ENCODE results near the gene B3GAT1.

- TF ChIP-seq, protein P1, sequence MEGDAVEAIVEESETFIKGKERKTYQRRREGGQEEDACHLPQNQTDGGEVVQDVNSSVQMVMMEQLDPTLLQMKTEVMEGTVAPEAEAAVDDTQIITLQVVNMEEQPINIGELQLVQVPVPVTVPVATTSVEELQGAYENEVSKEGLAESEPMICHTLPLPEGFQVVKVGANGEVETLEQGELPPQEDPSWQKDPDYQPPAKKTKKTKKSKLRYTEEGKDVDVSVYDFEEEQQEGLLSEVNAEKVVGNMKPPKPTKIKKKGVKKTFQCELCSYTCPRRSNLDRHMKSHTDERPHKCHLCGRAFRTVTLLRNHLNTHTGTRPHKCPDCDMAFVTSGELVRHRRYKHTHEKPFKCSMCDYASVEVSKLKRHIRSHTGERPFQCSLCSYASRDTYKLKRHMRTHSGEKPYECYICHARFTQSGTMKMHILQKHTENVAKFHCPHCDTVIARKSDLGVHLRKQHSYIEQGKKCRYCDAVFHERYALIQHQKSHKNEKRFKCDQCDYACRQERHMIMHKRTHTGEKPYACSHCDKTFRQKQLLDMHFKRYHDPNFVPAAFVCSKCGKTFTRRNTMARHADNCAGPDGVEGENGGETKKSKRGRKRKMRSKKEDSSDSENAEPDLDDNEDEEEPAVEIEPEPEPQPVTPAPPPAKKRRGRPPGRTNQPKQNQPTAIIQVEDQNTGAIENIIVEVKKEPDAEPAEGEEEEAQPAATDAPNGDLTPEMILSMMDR (IDR thresholded peaks at IDR 0.05): no peak
- TF ChIP-seq POLR2AphosphoS5 (IDR thresholded peaks at IDR 0.05; ENCODE audit: low read depth, low read length) (no peak), SIN3A (IDR thresholded peaks at IDR 0.05; ENCODE audit: borderline replicate concordance, insufficient read depth, low read depth, low read length) (no peak)
- TF ChIP-seq, protein P2, sequence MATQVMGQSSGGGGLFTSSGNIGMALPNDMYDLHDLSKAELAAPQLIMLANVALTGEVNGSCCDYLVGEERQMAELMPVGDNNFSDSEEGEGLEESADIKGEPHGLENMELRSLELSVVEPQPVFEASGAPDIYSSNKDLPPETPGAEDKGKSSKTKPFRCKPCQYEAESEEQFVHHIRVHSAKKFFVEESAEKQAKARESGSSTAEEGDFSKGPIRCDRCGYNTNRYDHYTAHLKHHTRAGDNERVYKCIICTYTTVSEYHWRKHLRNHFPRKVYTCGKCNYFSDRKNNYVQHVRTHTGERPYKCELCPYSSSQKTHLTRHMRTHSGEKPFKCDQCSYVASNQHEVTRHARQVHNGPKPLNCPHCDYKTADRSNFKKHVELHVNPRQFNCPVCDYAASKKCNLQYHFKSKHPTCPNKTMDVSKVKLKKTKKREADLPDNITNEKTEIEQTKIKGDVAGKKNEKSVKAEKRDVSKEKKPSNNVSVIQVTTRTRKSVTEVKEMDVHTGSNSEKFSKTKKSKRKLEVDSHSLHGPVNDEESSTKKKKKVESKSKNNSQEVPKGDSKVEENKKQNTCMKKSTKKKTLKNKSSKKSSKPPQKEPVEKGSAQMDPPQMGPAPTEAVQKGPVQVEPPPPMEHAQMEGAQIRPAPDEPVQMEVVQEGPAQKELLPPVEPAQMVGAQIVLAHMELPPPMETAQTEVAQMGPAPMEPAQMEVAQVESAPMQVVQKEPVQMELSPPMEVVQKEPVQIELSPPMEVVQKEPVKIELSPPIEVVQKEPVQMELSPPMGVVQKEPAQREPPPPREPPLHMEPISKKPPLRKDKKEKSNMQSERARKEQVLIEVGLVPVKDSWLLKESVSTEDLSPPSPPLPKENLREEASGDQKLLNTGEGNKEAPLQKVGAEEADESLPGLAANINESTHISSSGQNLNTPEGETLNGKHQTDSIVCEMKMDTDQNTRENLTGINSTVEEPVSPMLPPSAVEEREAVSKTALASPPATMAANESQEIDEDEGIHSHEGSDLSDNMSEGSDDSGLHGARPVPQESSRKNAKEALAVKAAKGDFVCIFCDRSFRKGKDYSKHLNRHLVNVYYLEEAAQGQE (IDR thresholded peaks at IDR 0.05; ENCODE audit: insufficient read depth in 1 of 2, low read depth in 2 of 2, low read length in 1 of 2): no peak
Observed at GRCh38 chr11:134338068-134338467, 74.0 kb downstream of the B3GAT1 start.
